Stimulated activated CD4-positive, alpha-beta T cell treated with anti-CD3 and anti-CD28 coated beads, Interleukin-12 subunit alpha, Interleukin-12 subunit beta, amount 100 ng/mL, for 24 hours (primary cell): ENCODE data around the gene AFF3.

Source experiments
- DNase-seq, 2 experiments: peaks; one replicate each; pipeline ENCODE4 v3.0.0-alpha.2; 2020; ENCODE audit warnings: low read depth in 2 of 2

The AFF3 gene

GRCh38 chr2:99857867-99858444 is 284.4 kb downstream of the AFF3 start:
- DNase-seq, result no peak

- DNase-seq, result no peak
Observed at GRCh38 chr2:99857372-99857771, 285.0 kb downstream of the AFF3 start.

GRCh38 chr2:99856119-99856518 is 286.3 kb downstream of the AFF3 start:
- DNase-seq, result no peak

- DNase-seq, result no peak
Observed at GRCh38 chr2:99854236-99854852, 288.0 kb downstream of the AFF3 start.

GRCh38 chr2:99852956-99853355 is 289.4 kb downstream of the AFF3 start:
- no peak for DNase-seq

GRCh38 chr2:99852376-99852934 is 289.9 kb downstream of the AFF3 start:
- no peak for DNase-seq

- no peak for DNase-seq
Observed at GRCh38 chr2:99851811-99852210, 290.6 kb downstream of the AFF3 start.

GRCh38 chr2:99851089-99851488 is 291.3 kb downstream of the AFF3 start:
- DNase-seq, result no peak

GRCh38 chr2:99850084-99850710 is 292.2 kb downstream of the AFF3 start:
- DNase-seq, result no peak

- DNase-seq, result no peak
Observed at GRCh38 chr2:99846462-99847107, 295.8 kb downstream of the AFF3 start.

GRCh38 chr2:99845296-99845695 is 297.1 kb downstream of the AFF3 start:
- no peak for DNase-seq

- DNase-seq, result no peak
Observed at GRCh38 chr2:99842451-99842850, 299.9 kb downstream of the AFF3 start.

GRCh38 chr2:99841749-99842148 is 300.6 kb downstream of the AFF3 start:
- no peak for DNase-seq

- no peak for DNase-seq
Observed at GRCh38 chr2:99840831-99841230, 301.6 kb downstream of the AFF3 start.

GRCh38 chr2:99836690-99837605 is 305.4 kb downstream of the AFF3 start:
- DNase-seq, result no peak

- no peak for DNase-seq
Observed at GRCh38 chr2:99834426-99834825, 308.0 kb downstream of the AFF3 start.

GRCh38 chr2:99833586-99834201 is 308.7 kb downstream of the AFF3 start:
- DNase-seq, result no peak

GRCh38 chr2:99832926-99833325 is 309.5 kb downstream of the AFF3 start:
- no peak for DNase-seq

- DNase-seq, result no peak
Observed at GRCh38 chr2:99831772-99832171, 310.6 kb downstream of the AFF3 start.

GRCh38 chr2:99827296-99827999 is 314.9 kb downstream of the AFF3 start:
- no peak for DNase-seq
